ENCODE measurements around the gene FLVCR1.

DNA sequence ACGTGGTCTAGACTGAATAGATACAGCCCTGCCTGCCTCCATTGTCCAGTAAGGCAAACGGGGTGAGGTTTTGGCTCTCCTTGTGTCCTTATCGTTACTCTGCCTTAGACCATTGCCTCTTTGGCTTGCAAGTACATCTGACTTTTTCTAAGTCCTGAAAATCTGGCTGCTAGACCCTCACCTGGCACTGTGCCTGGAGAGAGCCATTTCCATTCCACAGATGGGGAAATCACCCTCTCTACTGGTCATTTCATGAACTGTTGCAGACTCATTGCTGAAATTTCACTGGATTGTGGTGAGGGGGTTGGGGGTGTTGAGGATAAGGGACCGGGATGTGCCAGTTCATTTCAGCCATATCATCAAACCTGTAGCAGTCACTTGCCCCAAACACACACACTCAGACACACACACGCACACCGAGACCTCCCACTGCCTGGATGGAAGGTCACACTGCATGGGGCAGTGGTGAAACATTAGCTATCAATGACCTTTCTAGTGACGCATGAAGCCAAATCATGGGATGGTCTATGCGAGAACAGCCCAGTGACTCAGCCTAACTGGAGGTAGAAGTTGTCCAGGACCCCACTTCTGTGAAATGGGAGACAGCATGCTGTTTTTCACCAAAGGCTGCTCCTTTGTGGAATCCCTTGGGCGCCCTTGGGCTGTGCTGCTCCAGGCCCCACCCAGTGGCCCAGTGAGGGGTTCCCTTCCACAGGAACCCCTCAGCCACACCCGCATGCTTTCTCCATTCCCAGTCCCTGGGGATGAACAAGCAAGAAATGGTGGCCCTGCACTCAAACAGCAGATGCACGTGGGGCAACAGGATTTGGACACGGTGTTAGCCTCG lies 57.4 kb downstream of the FLVCR1 start:
- TF ChIP-seq, protein P1, sequence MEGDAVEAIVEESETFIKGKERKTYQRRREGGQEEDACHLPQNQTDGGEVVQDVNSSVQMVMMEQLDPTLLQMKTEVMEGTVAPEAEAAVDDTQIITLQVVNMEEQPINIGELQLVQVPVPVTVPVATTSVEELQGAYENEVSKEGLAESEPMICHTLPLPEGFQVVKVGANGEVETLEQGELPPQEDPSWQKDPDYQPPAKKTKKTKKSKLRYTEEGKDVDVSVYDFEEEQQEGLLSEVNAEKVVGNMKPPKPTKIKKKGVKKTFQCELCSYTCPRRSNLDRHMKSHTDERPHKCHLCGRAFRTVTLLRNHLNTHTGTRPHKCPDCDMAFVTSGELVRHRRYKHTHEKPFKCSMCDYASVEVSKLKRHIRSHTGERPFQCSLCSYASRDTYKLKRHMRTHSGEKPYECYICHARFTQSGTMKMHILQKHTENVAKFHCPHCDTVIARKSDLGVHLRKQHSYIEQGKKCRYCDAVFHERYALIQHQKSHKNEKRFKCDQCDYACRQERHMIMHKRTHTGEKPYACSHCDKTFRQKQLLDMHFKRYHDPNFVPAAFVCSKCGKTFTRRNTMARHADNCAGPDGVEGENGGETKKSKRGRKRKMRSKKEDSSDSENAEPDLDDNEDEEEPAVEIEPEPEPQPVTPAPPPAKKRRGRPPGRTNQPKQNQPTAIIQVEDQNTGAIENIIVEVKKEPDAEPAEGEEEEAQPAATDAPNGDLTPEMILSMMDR (conservative IDR thresholded peaks at IDR 0.05; ENCODE audit: low read depth, low read length), result peak; percentile 52
- no peak for TF ChIP-seq EZH2 (IDR thresholded peaks at IDR 0.05; ENCODE audit: borderline replicate concordance, low read depth, low read length, poor library complexity, severe bottlenecking)

Measured in A673 (cell line).